ENCODE data around the gene CD300LB.

CD300LB gene

GRCh38 chr17:74475189-74475588, 56.1 kb downstream of the CD300LB start:
- no peak for DNase-seq
- intact Hi-C loops (cut with DNase I; ENCODE audit: low total_unique reads): no loop called here
- no peak overlapping the region for H3K27ac ChIP-seq
- H3K27me3 ChIP-seq: peaks cover 0 to 53% of the 10 kb centered on the region in 2 donors
- peaks cover 0 to 11% (median 7%) of the 10 kb centered on the region in 3 donors for H3K9me3 ChIP-seq
- TF ChIP-seq CTCF (IDR thresholded peaks at IDR 0.05): no peak
- H3K4me1 ChIP-seq: no peaks in the 10 kb centered on the region
- H3K36me3 ChIP-seq: no peaks in the 10 kb centered on the region
- H3K4me3 ChIP-seq: no peak overlapping the region

GRCh38 chr17:74474043-74474792, 57.1 kb downstream of the CD300LB start:
- H3K9me3 ChIP-seq: peaks cover 0 to 11% (median 7%) of the 10 kb centered on the region in 3 donors
- H3K36me3 ChIP-seq: no peaks in the 10 kb centered on the region
- H3K27me3 ChIP-seq: peaks cover 0 to 49% of the 10 kb centered on the region in 2 donors
- no peak overlapping the region for H3K27ac ChIP-seq
- H3K4me1 ChIP-seq: no peaks in the 10 kb centered on the region
- intact Hi-C loops (cut with DNase I; ENCODE audit: low total_unique reads): no loop called here
- no peak for DNase-seq
- H3K4me3 ChIP-seq: no peak overlapping the region
- no peak for TF ChIP-seq CTCF (IDR thresholded peaks at IDR 0.05)

- Histone ChIP-seq H3K4me1 (no peaks in the 10 kb centered on the region), H3K4me3 (no peak overlapping the region), H3K27ac (no peak overlapping the region), H3K36me3 (no peaks in the 10 kb centered on the region), H3K27me3 (peaks cover 0 to 52% of the 10 kb centered on the region in 2 donors), H3K9me3 (peaks cover 0 to 11% (median 7%) of the 10 kb centered on the region in 3 donors)
- no peak for DNase-seq
- no peak for TF ChIP-seq CTCF (IDR thresholded peaks at IDR 0.05)
- intact Hi-C loops (cut with DNase I; ENCODE audit: low total_unique reads): no loop called here
Measured at GRCh38 chr17:74473294-74473693, 58.0 kb downstream of the CD300LB start.

- no peak overlapping the region for H3K4me3 ChIP-seq
- intact Hi-C loops (cut with DNase I; ENCODE audit: low total_unique reads): no loop called here
- no peak overlapping the region for H3K27ac ChIP-seq
- no peak for DNase-seq
- H3K4me1 ChIP-seq: no peaks in the 10 kb centered on the region
- H3K27me3 ChIP-seq: peaks cover 0 to 52% of the 10 kb centered on the region in 2 donors
- H3K9me3 ChIP-seq: peaks cover 0 to 11% (median 7%) of the 10 kb centered on the region in 3 donors
- TF ChIP-seq CTCF (IDR thresholded peaks at IDR 0.05): no peak
- H3K36me3 ChIP-seq: no peaks in the 10 kb centered on the region
Measured at GRCh38 chr17:74472890-74473289, 58.4 kb downstream of the CD300LB start.

GRCh38 chr17:74471341-74471740, 59.9 kb downstream of the CD300LB start:
- DNase-seq: no peak
- intact Hi-C loops (cut with DNase I; ENCODE audit: low total_unique reads): no loop called here
- no peak overlapping the region for H3K4me3 ChIP-seq
- H3K27ac ChIP-seq: no peak overlapping the region
- H3K9me3 ChIP-seq: peaks cover 0 to 10% (median 7%) of the 10 kb centered on the region in 3 donors
- peaks cover 0 to 58% of the 10 kb centered on the region in 2 donors for H3K27me3 ChIP-seq
- no peaks in the 10 kb centered on the region for H3K4me1 ChIP-seq
- H3K36me3 ChIP-seq: no peaks in the 10 kb centered on the region
- TF ChIP-seq CTCF (IDR thresholded peaks at IDR 0.05): no peak

Measured in tibial artery (tissue), 4 donors.